ENCODE measurements around the gene SNED1. TPM values are rescaled to one million over a fixed set of nuclear protein-coding genes. Genes with fewer than 3 reads are reported as not detected.

SNED1 gene
- total and polyA plus RNA-seq, 2 experiments from 2014 or later, result 1.5 to 2.8 TPM

- no peak for TF ChIP-seq POLR2AphosphoS5 (IDR thresholded peaks at IDR 0.05; ENCODE audit: low read depth)
- TF ChIP-seq ZNF331 (CRISPR knock-in tag; IDR thresholded peaks at IDR 0.05; ENCODE audit: low read depth), result no peak
Measured at GRCh38 chr2:241040081-241040803, 41.8 kb downstream of the SNED1 start (continued).

GRCh38 chr2:241041589-241042158 lies 43.3 kb downstream of the SNED1 start:
- DNase-seq (ENCODE audit: low spot score), result no peak
- Histone ChIP-seq H2AFZ (no peak overlapping the region), H3K9me2 (ENCODE audit: insufficient read depth) (0 out of 2 replicates have a peak, but pooled peaks cover 4% of the 10 kb centered on the region), H3K36me3 (ENCODE audit: insufficient read depth) (no peaks in the 10 kb centered on the region), H3K4me3 (no peak overlapping the region), H3K27ac (ENCODE audit: low read depth) (no peak overlapping the region), H3F3A (replicated peaks; ENCODE audit: low read depth) (no peaks in the 10 kb centered on the region), H3K27me3 (ENCODE audit: insufficient read depth) (no peaks in the 10 kb centered on the region; the same call in 1 of the 2 replicates), H3K4me2 (no peak overlapping the region), H3K4me1 (ENCODE audit: insufficient read depth) (peaks cover 4% of the 10 kb centered on the region; the same call in 1 of the 2 replicates), H3K79me2 (replicated peaks; ENCODE audit: insufficient read depth) (no peaks in the 10 kb centered on the region), H4K20me1 (replicated peaks; ENCODE audit: insufficient read depth) (no peaks in the 10 kb centered on the region)
- Mint-ChIP-seq H3K4me1 (peaks cover 7% of the 10 kb centered on the region), H3K9me3 (peaks cover 4% of the 10 kb centered on the region; the same call in 1 of the 3 replicates), H3K4me3 (no peak overlapping the region), H3K27me3 (ENCODE audit: insufficient read depth, low read depth, poor library complexity) (peaks cover 14% of the 10 kb centered on the region), H3K36me3 (ENCODE audit: low read depth) (no peaks in the 10 kb centered on the region; the same call in 2 of the 3 replicates), H3K27ac (no peak overlapping the region)
- no peak for ATAC-seq
- TF ChIP-seq ETS1 (IDR thresholded peaks at IDR 0.05), result no peak
- TF ChIP-seq EZH2phosphoT487 (IDR thresholded peaks at IDR 0.05; ENCODE audit: unreplicated experiment), result no peak
- TF ChIP-seq ZNF114 (CRISPR knock-in tag; IDR thresholded peaks at IDR 0.05), result no peak
- TF ChIP-seq JUNB (IDR thresholded peaks at IDR 0.05; ENCODE audit: unreplicated experiment), result no peak
- no peak for TF ChIP-seq CREB1 (CRISPR knock-in tag; IDR thresholded peaks at IDR 0.05; ENCODE audit: low read depth)
- TF ChIP-seq EZH2 (IDR thresholded peaks at IDR 0.05; ENCODE audit: low read depth, unreplicated experiment), result no peak
- no peak for TF ChIP-seq CTCF (conservative IDR thresholded peaks at IDR 0.05; ENCODE audit: low read depth in 2 of 2)
- no peak for TF ChIP-seq ZNF331 (CRISPR knock-in tag; IDR thresholded peaks at IDR 0.05; ENCODE audit: low read depth)
- no peak for TF ChIP-seq ZNF462 (CRISPR knock-in tag; IDR thresholded peaks at IDR 0.05)
- no peak for TF ChIP-seq STAT1 (IDR thresholded peaks at IDR 0.05; ENCODE audit: unreplicated experiment)

All from GM23338 (cell line).